RWPE2 (cell line): Measurements from ENCODE around the gene FKBP1A.
A peak's percentile ranks its signal among the peaks of the same experiment; 100 is the strongest.

Source experiments
- ATAC-seq: fragments of 200-7000 bp; cut with Tn5 transposase; 3 replicates; pipeline ENCODE4 v1.9.1; 2021; ENCODE audit warnings: low read depth
- DNase-seq: peaks from one replicate; pipeline ENCODE4 v3.0.0-alpha.2; 2020; ENCODE audit warnings: low spot score
- H3K27ac ChIP-seq: fragments of 450-650 bp; 2 replicates; pipeline ENCODE4 v1.5.1; 2017; ENCODE audit warnings: mild to moderate bottlenecking; ENCODE audit not compliant: poor library complexity, severe bottlenecking
- H3K27me3 ChIP-seq: fragments of 250-450 bp; sonication (Bioruptor Pico); 2 replicates; pipeline ENCODE4 v1.5.1; 2021; ENCODE audit warnings: mild to moderate bottlenecking, moderate library complexity; ENCODE audit not compliant: insufficient read depth, poor library complexity, severe bottlenecking
- H3K36me3 ChIP-seq: fragments of 250-450 bp; sonication (Bioruptor Pico); 2 replicates; pipeline ENCODE4 v1.5.1; 2020; ENCODE audit warnings: low read depth, mild to moderate bottlenecking, moderate library complexity
- H3K4me1 ChIP-seq: fragments of 250-450 bp; sonication (Bioruptor Pico); 2 replicates; pipeline ENCODE4 v1.5.1; 2021; ENCODE audit warnings: mild to moderate bottlenecking, moderate library complexity; ENCODE audit not compliant: insufficient read depth, poor library complexity, severe bottlenecking
- H3K4me3 ChIP-seq: fragments of 250-450 bp; sonication (Bioruptor Pico); 2 replicates; pipeline ENCODE4 v1.5.1; 2021; ENCODE audit warnings: mild to moderate bottlenecking, moderate library complexity; ENCODE audit not compliant: severe bottlenecking
- H3K9me3 ChIP-seq: fragments of 250-450 bp; sonication (Bioruptor Pico); 2 replicates; pipeline ENCODE4 v1.5.1; 2021; ENCODE audit warnings: mild to moderate bottlenecking, moderate library complexity; ENCODE audit not compliant: severe bottlenecking
- CTCF ChIP-seq: fragments of 450-650 bp; IDR thresholded peaks from one replicate; pipeline ENCODE4 v1.5.1; 2017; ENCODE audit warnings: mild to moderate bottlenecking, moderate library complexity; ENCODE audit not compliant: poor library complexity, severe bottlenecking

Gene FKBP1A

GRCh38 chr20:1327827-1328679 is 64.8 kb downstream of the FKBP1A start:
- H3K27me3 ChIP-seq = no peaks in the 10 kb centered on the region
- DNase-seq (peak; percentile 23), ATAC-seq (no peak)
- peak overlapping the region; percentile 81 for H3K27ac ChIP-seq
- H3K9me3 ChIP-seq = no peaks in the 10 kb centered on the region
- no peak for TF ChIP-seq CTCF
- H3K4me1 ChIP-seq = peaks cover 48% of the 10 kb centered on the region
- H3K4me3 ChIP-seq = no peak overlapping the region
- 0 out of 2 replicates have a peak, but pooled peaks cover 3% of the 10 kb centered on the region for H3K36me3 ChIP-seq

- H3K27ac ChIP-seq = peak overlapping the region; percentile 81
- DNase-seq = peak; percentile 34
- no peak for TF ChIP-seq CTCF
- no peak for ATAC-seq
- H3K27me3 ChIP-seq = no peaks in the 10 kb centered on the region
- no peak overlapping the region for H3K4me3 ChIP-seq
- H3K36me3 ChIP-seq = no peaks in the 10 kb centered on the region
- H3K4me1 ChIP-seq = peaks cover 56% of the 10 kb centered on the region
- no peaks in the 10 kb centered on the region for H3K9me3 ChIP-seq
These were observed 65.6 kb downstream of the FKBP1A start for GRCh38 chr20:1327241-1327653.

- Histone ChIP-seq H3K27me3 (no peaks in the 10 kb centered on the region), H3K9me3 (no peaks in the 10 kb centered on the region), H3K4me1 (peaks cover 58% of the 10 kb centered on the region), H3K4me3 (peak overlapping the region; percentile 79), H3K27ac (peak overlapping the region; percentile 81), H3K36me3 (no peaks in the 10 kb centered on the region)
- DNase-seq = no peak
- ATAC-seq = no peak
- no peak for TF ChIP-seq CTCF
These were observed 66.6 kb downstream of the FKBP1A start for GRCh38 chr20:1326031-1326930.

- DNase-seq (peak; percentile 97), ATAC-seq (peak; percentile 60)
- peak overlapping the region; percentile 81 for H3K27ac ChIP-seq
- TF ChIP-seq CTCF = no peak
- no peaks in the 10 kb centered on the region for H3K36me3 ChIP-seq
- no peaks in the 10 kb centered on the region for H3K27me3 ChIP-seq
- peak overlapping the region; percentile 79 for H3K4me3 ChIP-seq
- H3K4me1 ChIP-seq = peaks cover 57% of the 10 kb centered on the region
- no peaks in the 10 kb centered on the region for H3K9me3 ChIP-seq
These were observed 67.5 kb downstream of the FKBP1A start for GRCh38 chr20:1325173-1326030.
